Uterus (tissue), 4 donors: Measurements from ENCODE around the gene NDUFS4. TPM values are rescaled to one million over a fixed set of nuclear protein-coding genes. Genes with fewer than 3 reads are reported as not detected.

Experiments used
- DNase-seq, 2 donors: peaks; one replicate each; pipeline ENCODE4 v3.0.0-alpha.2; 2019 to 2020
- H3K27ac ChIP-seq, 2 donors: fragments of 200-600 bp; sonication (generic); 1 replicate in 1 of 2; 2 replicates in 1 of 2; pipeline ENCODE4 v1.5.1; 2016 to 2018
- H3K27me3 ChIP-seq, 2 donors: fragments of 200-600 bp; sonication (generic); one replicate each; pipeline ENCODE4 v1.5.1; 2018 to 2019; ENCODE audit warnings: control low read depth in 1 of 2
- H3K36me3 ChIP-seq, 2 donors: fragments of 200-600 bp; sonication (generic); one replicate each; pipeline ENCODE4 v1.5.1; 2019; ENCODE audit warnings: control low read depth in 1 of 2
- H3K4me1 ChIP-seq, 2 donors: fragments of 200-600 bp; sonication (generic); one replicate each; pipeline ENCODE4 v1.5.1; 2018 to 2019; ENCODE audit warnings: control low read depth in 1 of 2
- H3K4me3 ChIP-seq, 2 donors: fragments of 200-600 bp; sonication (generic); 1 replicate in 1 of 2; 2 replicates in 1 of 2; pipeline ENCODE4 v1.5.1; 2018 to 2019; ENCODE audit warnings: mild to moderate bottlenecking in 1 of 2
- H3K9me3 ChIP-seq, 2 donors: fragments of 200-600 bp; sonication (generic); one replicate each; pipeline ENCODE4 v1.5.1; 2019; ENCODE audit warnings: control low read depth in 1 of 2
- POLR2A ChIP-seq, 2 donors: fragments of 450-650 bp; IDR thresholded peaks; one replicate each; pipeline ENCODE4 v1.6.1; 2016; ENCODE audit warnings: antibody characterized with exemption in 2 of 2, mild to moderate bottlenecking in 1 of 2, moderate library complexity in 1 of 2
- intact Hi-C: fragments of 100-400 bp; cut with DNase I; formaldehyde crosslinking; loops from one replicate; pipeline ENCODE4 v1.15.1; 2023; ENCODE audit warnings: low total_unique reads
- total RNA-seq, 4 donors: library from RNA; depleted of rRNA in 3 of 4; stranded (reverse); fragments of >200 nt in 3 of 4; gene quantifications; one replicate each; pipeline versions ENCODE4 v1.1.0 to v1.2.4, GENCODE V29; 2014 to 2023
- TF ChIP-seq, protein P1 (sequence below), 4 experiments: fragments of 200-600 bp in 2 of 4; fragments of 450-650 bp in 2 of 4; sonication (generic) in 2 of 4; IDR thresholded peaks; one replicate each; pipeline ENCODE4 v1.5.1; 2016 to 2019; ENCODE audit warnings: antibody characterized with exemption in 4 of 4, mild to moderate bottlenecking in 2 of 4, moderate library complexity in 1 of 4
- donor health status: DM: yes; HTN: yes; CAD: no.

Gene NDUFS4
- total RNA-seq, 4 donors from 2014 or later = 63.2 to 106 (median 92.2) TPM

DNA sequence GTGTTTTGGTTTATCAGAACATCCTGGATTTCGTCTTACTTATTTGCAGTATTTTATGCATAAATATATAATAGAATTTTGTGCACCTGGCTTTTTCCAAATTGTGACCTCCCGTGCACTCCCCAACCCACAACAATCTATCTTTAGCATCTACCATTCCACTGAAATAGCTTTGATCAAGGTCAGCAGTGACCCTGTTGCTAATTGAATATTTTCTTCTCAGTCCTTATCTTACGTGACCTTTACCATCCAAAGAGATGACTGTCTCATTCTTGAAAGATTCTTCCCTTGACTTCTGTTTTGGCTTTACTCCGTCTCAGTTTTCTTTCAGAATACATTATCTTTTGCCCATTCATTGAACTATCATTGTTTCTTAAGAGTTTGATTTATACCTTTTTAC is 18.4 kb downstream of the NDUFS4 start:
- Histone ChIP-seq H3K27ac (no peak overlapping the region), H3K9me3 (no peaks in the 10 kb centered on the region), H3K27me3 (no peaks in the 10 kb centered on the region), H3K4me1 (no peaks in the 10 kb centered on the region), H3K36me3 (no peaks in the 10 kb centered on the region), H3K4me3 (no peak overlapping the region)
- TF ChIP-seq, protein P1, sequence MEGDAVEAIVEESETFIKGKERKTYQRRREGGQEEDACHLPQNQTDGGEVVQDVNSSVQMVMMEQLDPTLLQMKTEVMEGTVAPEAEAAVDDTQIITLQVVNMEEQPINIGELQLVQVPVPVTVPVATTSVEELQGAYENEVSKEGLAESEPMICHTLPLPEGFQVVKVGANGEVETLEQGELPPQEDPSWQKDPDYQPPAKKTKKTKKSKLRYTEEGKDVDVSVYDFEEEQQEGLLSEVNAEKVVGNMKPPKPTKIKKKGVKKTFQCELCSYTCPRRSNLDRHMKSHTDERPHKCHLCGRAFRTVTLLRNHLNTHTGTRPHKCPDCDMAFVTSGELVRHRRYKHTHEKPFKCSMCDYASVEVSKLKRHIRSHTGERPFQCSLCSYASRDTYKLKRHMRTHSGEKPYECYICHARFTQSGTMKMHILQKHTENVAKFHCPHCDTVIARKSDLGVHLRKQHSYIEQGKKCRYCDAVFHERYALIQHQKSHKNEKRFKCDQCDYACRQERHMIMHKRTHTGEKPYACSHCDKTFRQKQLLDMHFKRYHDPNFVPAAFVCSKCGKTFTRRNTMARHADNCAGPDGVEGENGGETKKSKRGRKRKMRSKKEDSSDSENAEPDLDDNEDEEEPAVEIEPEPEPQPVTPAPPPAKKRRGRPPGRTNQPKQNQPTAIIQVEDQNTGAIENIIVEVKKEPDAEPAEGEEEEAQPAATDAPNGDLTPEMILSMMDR (IDR thresholded peaks at IDR 0.05) = no peak
- TF ChIP-seq POLR2A (IDR thresholded peaks at IDR 0.05) = no peak
- no peak for DNase-seq
- intact Hi-C loops = no loop called here

DNA sequence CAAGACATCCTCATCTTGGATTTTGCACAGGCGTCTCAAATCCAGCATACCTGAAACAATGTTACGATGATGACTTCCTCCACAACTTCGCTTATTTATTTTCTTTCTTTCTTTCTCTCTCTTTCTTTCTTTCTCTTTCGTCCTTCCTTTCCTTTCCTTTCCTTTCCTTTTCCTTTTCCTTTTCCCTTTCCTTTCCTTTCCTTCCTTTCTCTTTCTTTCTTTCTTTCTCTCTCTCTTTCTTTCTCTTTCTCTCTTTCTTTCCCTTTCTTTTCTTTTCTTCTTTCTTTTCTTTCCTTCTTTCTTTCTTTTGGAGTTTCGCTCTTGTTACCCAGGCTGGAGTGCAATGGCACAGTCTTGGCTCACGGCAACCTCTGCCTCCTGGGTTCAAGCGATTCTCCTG is 20.1 kb downstream of the NDUFS4 start:
- Histone ChIP-seq H3K4me3 (no peak overlapping the region), H3K4me1 (no peaks in the 10 kb centered on the region), H3K27me3 (no peaks in the 10 kb centered on the region), H3K36me3 (no peaks in the 10 kb centered on the region), H3K27ac (no peak overlapping the region), H3K9me3 (no peaks in the 10 kb centered on the region)
- TF ChIP-seq, protein P1 (IDR thresholded peaks at IDR 0.05) = no peak
- no peak for TF ChIP-seq POLR2A (IDR thresholded peaks at IDR 0.05)
- intact Hi-C loops = no loop called here
- DNase-seq = no peak

DNA sequence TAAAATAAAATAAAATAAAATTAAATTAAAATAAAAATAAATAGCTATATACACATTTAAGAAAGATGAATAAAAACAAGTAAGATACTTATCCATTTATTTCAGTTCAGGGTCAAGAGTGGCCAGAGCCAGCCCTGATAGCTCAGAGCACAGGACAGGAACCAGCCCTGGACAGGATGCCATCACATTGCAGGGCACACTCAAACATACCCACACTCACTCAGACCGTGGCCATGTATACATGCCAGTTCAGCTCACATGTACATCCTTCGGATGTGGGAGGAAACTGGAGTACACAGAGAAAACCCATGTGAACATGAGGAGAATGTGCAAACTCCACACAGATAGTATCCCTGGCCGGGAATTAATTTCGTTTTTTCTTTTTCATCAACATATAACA is 21.8 kb downstream of the NDUFS4 start:
- no peak for DNase-seq
- no peak overlapping the region for H3K4me3 ChIP-seq
- H3K27ac ChIP-seq = no peak overlapping the region
- no peaks in the 10 kb centered on the region for H3K36me3 ChIP-seq
- H3K9me3 ChIP-seq = no peaks in the 10 kb centered on the region
- intact Hi-C loops = no loop called here
- no peaks in the 10 kb centered on the region for H3K4me1 ChIP-seq
- TF ChIP-seq, protein P1 (IDR thresholded peaks at IDR 0.05) = no peak
- no peak for TF ChIP-seq POLR2A (IDR thresholded peaks at IDR 0.05)
- no peaks in the 10 kb centered on the region for H3K27me3 ChIP-seq

DNA sequence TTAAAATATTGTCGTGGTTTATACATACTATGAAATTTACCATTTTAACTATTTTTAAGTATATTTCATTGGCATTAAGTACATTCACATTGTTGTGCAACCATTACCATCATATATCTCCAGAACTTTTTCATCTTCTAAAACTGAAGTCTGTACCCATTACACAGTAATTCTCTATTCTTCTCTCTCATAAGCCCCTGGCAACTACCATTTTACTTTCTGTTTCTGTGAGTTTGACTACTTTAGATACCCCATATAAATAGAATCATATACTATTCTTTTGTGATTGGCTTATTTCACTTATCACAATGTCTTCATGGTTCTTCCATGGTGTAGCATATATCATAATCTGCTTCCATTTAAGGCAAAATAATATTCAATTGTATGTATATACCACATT is 30.3 kb downstream of the NDUFS4 start:
- Histone ChIP-seq H3K4me1 (no peaks in the 10 kb centered on the region), H3K36me3 (no peaks in the 10 kb centered on the region)
- TF ChIP-seq POLR2A (IDR thresholded peaks at IDR 0.05) = no peak
- TF ChIP-seq, protein P1 (IDR thresholded peaks at IDR 0.05) = no peak

DNA sequence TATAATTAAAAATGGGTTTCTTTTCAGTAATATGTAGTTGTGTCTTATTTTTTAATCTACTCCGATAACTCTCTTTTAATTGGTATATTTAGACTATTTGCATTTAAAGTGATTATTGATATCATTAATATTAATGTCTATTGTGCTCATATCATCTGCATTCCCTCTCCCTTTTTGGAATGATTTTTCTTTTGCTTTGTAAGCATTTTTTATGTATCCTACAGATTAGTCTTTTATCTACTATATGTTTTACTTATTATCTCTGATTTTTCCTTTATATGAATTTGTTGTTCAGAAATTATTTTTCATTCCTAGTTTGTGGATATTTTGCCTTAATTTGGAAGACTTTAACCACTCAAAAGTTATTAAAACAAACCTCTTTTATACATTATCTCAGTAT is 34.0 kb downstream of the NDUFS4 start:
- Histone ChIP-seq H3K36me3 (no peaks in the 10 kb centered on the region), H3K27ac (no peak overlapping the region), H3K27me3 (no peaks in the 10 kb centered on the region), H3K9me3 (no peaks in the 10 kb centered on the region), H3K4me3 (no peak overlapping the region), H3K4me1 (no peaks in the 10 kb centered on the region)
- TF ChIP-seq, protein P1 (IDR thresholded peaks at IDR 0.05) = no peak
- TF ChIP-seq POLR2A (IDR thresholded peaks at IDR 0.05) = no peak
- no peak for DNase-seq
- intact Hi-C loops = no loop called here

More for the DNA sequence above, 30.3 kb downstream of the NDUFS4 start:
- Histone ChIP-seq H3K9me3 (no peaks in the 10 kb centered on the region), H3K27ac (no peak overlapping the region), H3K27me3 (no peaks in the 10 kb centered on the region), H3K4me3 (no peak overlapping the region)
- DNase-seq = no peak
- intact Hi-C loops = no loop called here
